IPS-18a (cell line): ENCODE data around the gene CELSR3.

ENCODE experiments used
- H3K27ac ChIP-seq: one replicate; pipeline ENCODE4 v1.5.1; 2013; ENCODE audit warnings: low read length
- H3K27me3 ChIP-seq: one replicate; pipeline ENCODE4 v1.6.1; 2013; ENCODE audit warnings: mild to moderate bottlenecking, low read length; ENCODE audit not compliant: control insufficient read depth, insufficient read depth
- H3K36me3 ChIP-seq: one replicate; pipeline ENCODE4 v1.6.1; 2013; ENCODE audit warnings: low read depth, low read length; ENCODE audit not compliant: control insufficient read depth
- H3K4me1 ChIP-seq: one replicate; pipeline ENCODE4 v1.6.1; 2013; ENCODE audit warnings: low read depth, low read length; ENCODE audit not compliant: control insufficient read depth
- H3K4me3 ChIP-seq: one replicate; pipeline ENCODE4 v1.5.1; 2013; ENCODE audit warnings: low read length
- H3K9ac ChIP-seq: one replicate; pipeline ENCODE4 v1.6.1; 2013; ENCODE audit warnings: mild to moderate bottlenecking, low read length, moderate library complexity
- H3K9me3 ChIP-seq: one replicate; pipeline ENCODE4 v1.6.1; 2013; ENCODE audit warnings: low read depth, low read length; ENCODE audit not compliant: control insufficient read depth

The CELSR3 gene

GRCh38 chr3:48696156-48696555 is 33.5 kb upstream of the CELSR3 start:
- no peak overlapping the region for H3K9ac ChIP-seq
- H3K4me3 ChIP-seq = no peak overlapping the region
- peaks cover 8% of the 10 kb centered on the region for H3K4me1 ChIP-seq
- H3K36me3 ChIP-seq = peaks cover 60% of the 10 kb centered on the region
- no peaks in the 10 kb centered on the region for H3K9me3 ChIP-seq
- no peak overlapping the region for H3K27ac ChIP-seq
- H3K27me3 ChIP-seq = no peaks in the 10 kb centered on the region

- Histone ChIP-seq H3K27me3 (no peaks in the 10 kb centered on the region), H3K9me3 (no peaks in the 10 kb centered on the region), H3K36me3 (peaks cover 65% of the 10 kb centered on the region), H3K27ac (peak overlapping the region; percentile 35), H3K4me1 (peaks cover 8% of the 10 kb centered on the region), H3K4me3 (no peak overlapping the region), H3K9ac (peak overlapping the region; percentile 43)
Measured at GRCh38 chr3:48695393-48695753, 32.7 kb upstream of the CELSR3 start.

- Histone ChIP-seq H3K36me3 (peaks cover 66% of the 10 kb centered on the region), H3K4me3 (no peak overlapping the region), H3K27me3 (no peaks in the 10 kb centered on the region), H3K4me1 (peaks cover 8% of the 10 kb centered on the region), H3K9ac (peak overlapping the region; percentile 43), H3K27ac (peak overlapping the region; percentile 35), H3K9me3 (no peaks in the 10 kb centered on the region)
Measured at GRCh38 chr3:48694610-48695392, 32.1 kb upstream of the CELSR3 start.

GRCh38 chr3:48693826-48694225 is 31.1 kb upstream of the CELSR3 start:
- Histone ChIP-seq H3K36me3 (peaks cover 66% of the 10 kb centered on the region), H3K27ac (no peak overlapping the region), H3K4me1 (peaks cover 8% of the 10 kb centered on the region), H3K9ac (no peak overlapping the region), H3K4me3 (no peak overlapping the region), H3K27me3 (no peaks in the 10 kb centered on the region), H3K9me3 (no peaks in the 10 kb centered on the region)

- Histone ChIP-seq H3K9ac (no peak overlapping the region), H3K27me3 (no peaks in the 10 kb centered on the region), H3K4me3 (no peak overlapping the region), H3K9me3 (no peaks in the 10 kb centered on the region), H3K27ac (no peak overlapping the region), H3K36me3 (peaks cover 73% of the 10 kb centered on the region), H3K4me1 (peaks cover 8% of the 10 kb centered on the region)
Measured at GRCh38 chr3:48692551-48692950, 29.9 kb upstream of the CELSR3 start.

GRCh38 chr3:48690846-48691458 is 28.3 kb upstream of the CELSR3 start:
- H3K4me1 ChIP-seq = peaks cover 8% of the 10 kb centered on the region
- no peak overlapping the region for H3K9ac ChIP-seq
- no peaks in the 10 kb centered on the region for H3K27me3 ChIP-seq
- H3K9me3 ChIP-seq = no peaks in the 10 kb centered on the region
- H3K27ac ChIP-seq = no peak overlapping the region
- no peak overlapping the region for H3K4me3 ChIP-seq
- H3K36me3 ChIP-seq = peaks cover 77% of the 10 kb centered on the region

- H3K4me1 ChIP-seq = peaks cover 5% of the 10 kb centered on the region
- no peak overlapping the region for H3K4me3 ChIP-seq
- H3K36me3 ChIP-seq = peaks cover 66% of the 10 kb centered on the region
- H3K9me3 ChIP-seq = no peaks in the 10 kb centered on the region
- no peak overlapping the region for H3K9ac ChIP-seq
- no peak overlapping the region for H3K27ac ChIP-seq
- no peaks in the 10 kb centered on the region for H3K27me3 ChIP-seq
Measured at GRCh38 chr3:48689384-48689783, 26.7 kb upstream of the CELSR3 start.

- Histone ChIP-seq H3K9me3 (no peaks in the 10 kb centered on the region), H3K9ac (no peak overlapping the region), H3K4me3 (no peak overlapping the region), H3K27ac (no peak overlapping the region), H3K27me3 (no peaks in the 10 kb centered on the region), H3K36me3 (peaks cover 60% of the 10 kb centered on the region), H3K4me1 (peaks cover 5% of the 10 kb centered on the region)
Measured at GRCh38 chr3:48688737-48689075, 26.0 kb upstream of the CELSR3 start.

- Histone ChIP-seq H3K27me3 (no peaks in the 10 kb centered on the region), H3K4me3 (no peak overlapping the region), H3K27ac (no peak overlapping the region), H3K9me3 (no peaks in the 10 kb centered on the region), H3K36me3 (peaks cover 55% of the 10 kb centered on the region), H3K9ac (no peak overlapping the region), H3K4me1 (peaks cover 5% of the 10 kb centered on the region)
Measured at GRCh38 chr3:48688032-48688736, 25.5 kb upstream of the CELSR3 start.

GRCh38 chr3:48687220-48687678 is 24.6 kb upstream of the CELSR3 start:
- Histone ChIP-seq H3K4me1 (peaks cover 5% of the 10 kb centered on the region), H3K27me3 (no peaks in the 10 kb centered on the region), H3K9ac (no peak overlapping the region), H3K36me3 (peaks cover 53% of the 10 kb centered on the region), H3K4me3 (no peak overlapping the region), H3K27ac (no peak overlapping the region), H3K9me3 (no peaks in the 10 kb centered on the region)

- Histone ChIP-seq H3K9me3 (no peaks in the 10 kb centered on the region), H3K36me3 (peaks cover 54% of the 10 kb centered on the region), H3K4me3 (peak overlapping the region; percentile 80), H3K4me1 (peaks cover 5% of the 10 kb centered on the region), H3K27me3 (no peaks in the 10 kb centered on the region), H3K9ac (no peak overlapping the region), H3K27ac (no peak overlapping the region)
Measured at GRCh38 chr3:48686538-48687219, 24.0 kb upstream of the CELSR3 start.
